ENCODE measurements around the gene HESX1.

Gene HESX1

DNA sequence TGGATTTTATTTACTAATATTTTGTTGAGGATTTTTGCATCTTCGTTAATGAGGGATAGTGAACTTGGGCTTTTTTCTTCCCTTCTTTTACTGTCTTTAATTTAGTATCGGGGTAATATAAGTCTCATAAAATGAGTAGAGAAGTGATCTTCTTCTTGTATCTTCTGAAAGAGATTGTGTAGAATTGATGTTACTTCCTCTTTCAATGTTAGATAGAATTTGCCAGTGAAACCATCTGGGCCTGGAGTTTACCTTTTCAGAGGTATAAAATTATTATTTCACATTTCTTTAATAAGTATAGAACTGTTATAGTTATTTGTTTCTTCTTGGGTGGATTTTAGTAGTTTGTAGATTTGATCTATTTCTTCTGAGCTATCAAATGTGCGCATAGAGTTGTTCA lies 7.8 kb downstream of the HESX1 start:
- no peak overlapping the region for H3K27ac ChIP-seq (ENCODE audit: low read depth, low read length)
- no peak overlapping the region for H3K9ac ChIP-seq (ENCODE audit: low read length)
- H3K36me3 ChIP-seq (ENCODE audit: control insufficient read depth, insufficient read depth, low read length) = no peaks in the 10 kb centered on the region
- H3K27me3 ChIP-seq (ENCODE audit: control insufficient read depth, insufficient read depth, low read length) = no peaks in the 10 kb centered on the region
- no peak overlapping the region for H3K4me3 ChIP-seq (ENCODE audit: low read length)
- no peaks in the 10 kb centered on the region for H3K4me1 ChIP-seq (ENCODE audit: control insufficient read depth, insufficient read depth, low read length)

DNA sequence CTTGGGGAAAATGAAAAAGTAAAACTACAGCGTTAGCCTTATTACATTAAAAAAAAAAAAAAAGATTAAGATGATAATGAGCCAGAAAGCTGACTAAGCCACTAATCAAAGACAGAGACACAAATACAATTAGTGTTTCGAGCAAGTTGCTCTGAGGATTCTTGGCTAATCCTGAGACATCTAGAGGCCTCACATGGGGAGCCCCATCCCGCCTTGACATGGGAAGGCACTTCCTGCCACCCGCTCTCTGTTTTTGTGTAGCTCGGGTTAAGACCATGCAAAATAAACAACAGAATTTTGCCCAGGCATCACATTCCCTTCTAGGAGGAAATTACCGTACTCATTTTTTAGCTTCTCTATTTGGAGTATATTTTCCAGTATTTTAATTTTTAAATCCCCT lies 15.3 kb downstream of the HESX1 start:
- Histone ChIP-seq H3K4me3 (ENCODE audit: low read length) (no peak overlapping the region), H3K27ac (ENCODE audit: low read depth, low read length) (no peak overlapping the region), H3K27me3 (ENCODE audit: control insufficient read depth, insufficient read depth, low read length) (no peaks in the 10 kb centered on the region), H3K36me3 (ENCODE audit: control insufficient read depth, insufficient read depth, low read length) (no peaks in the 10 kb centered on the region), H3K4me1 (ENCODE audit: control insufficient read depth, insufficient read depth, low read length) (no peaks in the 10 kb centered on the region), H3K9ac (ENCODE audit: low read length) (no peak overlapping the region)

GRCh38 chr3:57179580-57180410 lies 20.0 kb downstream of the HESX1 start:
- no peak overlapping the region for H3K9ac ChIP-seq (ENCODE audit: low read length)
- H3K36me3 ChIP-seq (ENCODE audit: control insufficient read depth, insufficient read depth, low read length) = no peaks in the 10 kb centered on the region
- H3K4me3 ChIP-seq (ENCODE audit: low read length) = no peak overlapping the region
- no peaks in the 10 kb centered on the region for H3K27me3 ChIP-seq (ENCODE audit: control insufficient read depth, insufficient read depth, low read length)
- no peaks in the 10 kb centered on the region for H3K4me1 ChIP-seq (ENCODE audit: control insufficient read depth, insufficient read depth, low read length)
- H3K27ac ChIP-seq (ENCODE audit: low read depth, low read length) = no peak overlapping the region

DNA sequence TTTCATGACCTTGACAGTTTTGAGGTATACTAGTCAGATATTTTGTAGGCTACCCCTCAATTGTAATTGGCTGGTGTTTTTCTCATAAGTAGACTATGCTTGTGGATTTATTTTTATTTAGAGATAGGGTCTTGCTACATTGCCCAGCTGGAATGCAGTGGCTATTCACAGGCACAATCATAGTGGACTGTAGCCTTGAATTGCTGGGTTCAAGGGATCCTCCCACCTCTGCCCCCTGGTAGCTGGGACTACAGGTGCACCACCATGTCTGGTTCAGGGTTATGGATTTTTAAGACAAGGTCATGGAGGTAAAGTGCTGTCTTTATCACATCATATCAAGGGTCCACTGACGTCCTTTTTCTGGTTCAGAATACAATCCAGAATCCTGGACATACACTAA lies 23.7 kb downstream of the HESX1 start:
- no peaks in the 10 kb centered on the region for H3K27me3 ChIP-seq (ENCODE audit: control insufficient read depth, insufficient read depth, low read length)
- H3K4me1 ChIP-seq (ENCODE audit: control insufficient read depth, insufficient read depth, low read length) = no peaks in the 10 kb centered on the region
- no peak overlapping the region for H3K4me3 ChIP-seq (ENCODE audit: low read length)
- no peak overlapping the region for H3K27ac ChIP-seq (ENCODE audit: low read depth, low read length)
- H3K9ac ChIP-seq (ENCODE audit: low read length) = no peak overlapping the region
- no peaks in the 10 kb centered on the region for H3K36me3 ChIP-seq (ENCODE audit: control insufficient read depth, insufficient read depth, low read length)

GRCh38 chr3:57173687-57174086 lies 26.1 kb downstream of the HESX1 start:
- no peak overlapping the region for H3K9ac ChIP-seq (ENCODE audit: low read length)
- H3K36me3 ChIP-seq (ENCODE audit: control insufficient read depth, insufficient read depth, low read length) = no peaks in the 10 kb centered on the region
- no peaks in the 10 kb centered on the region for H3K27me3 ChIP-seq (ENCODE audit: control insufficient read depth, insufficient read depth, low read length)
- no peak overlapping the region for H3K4me3 ChIP-seq (ENCODE audit: low read length)
- H3K4me1 ChIP-seq (ENCODE audit: control insufficient read depth, insufficient read depth, low read length) = no peaks in the 10 kb centered on the region
- no peak overlapping the region for H3K27ac ChIP-seq (ENCODE audit: low read depth, low read length)

DNA sequence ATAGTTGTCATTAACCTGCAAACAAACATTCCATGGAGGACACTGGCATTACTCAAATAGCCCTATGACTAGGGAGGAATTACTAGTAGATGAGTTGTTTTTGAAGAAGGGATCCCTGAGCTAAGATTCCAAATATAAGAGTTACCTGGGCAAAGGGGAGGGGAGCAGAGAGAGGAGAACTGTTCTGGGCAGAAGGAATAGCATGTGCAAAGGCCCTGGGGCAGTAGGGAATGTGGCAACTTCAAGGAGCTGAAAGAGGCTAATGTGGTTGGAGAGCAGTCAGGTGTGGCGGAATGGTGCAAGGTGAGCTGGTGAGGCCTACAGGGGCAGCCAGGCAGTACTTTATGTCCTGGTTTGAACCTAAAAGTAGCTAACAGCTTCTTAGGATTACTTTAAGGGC lies 28.8 kb downstream of the HESX1 start:
- H3K27me3 ChIP-seq (ENCODE audit: control insufficient read depth, insufficient read depth, low read length) = no peaks in the 10 kb centered on the region
- H3K4me3 ChIP-seq (ENCODE audit: low read length) = no peak overlapping the region
- H3K36me3 ChIP-seq (ENCODE audit: control insufficient read depth, insufficient read depth, low read length) = no peaks in the 10 kb centered on the region
- no peak overlapping the region for H3K27ac ChIP-seq (ENCODE audit: low read depth, low read length)
- no peak overlapping the region for H3K9ac ChIP-seq (ENCODE audit: low read length)
- no peaks in the 10 kb centered on the region for H3K4me1 ChIP-seq (ENCODE audit: control insufficient read depth, insufficient read depth, low read length)

DNA sequence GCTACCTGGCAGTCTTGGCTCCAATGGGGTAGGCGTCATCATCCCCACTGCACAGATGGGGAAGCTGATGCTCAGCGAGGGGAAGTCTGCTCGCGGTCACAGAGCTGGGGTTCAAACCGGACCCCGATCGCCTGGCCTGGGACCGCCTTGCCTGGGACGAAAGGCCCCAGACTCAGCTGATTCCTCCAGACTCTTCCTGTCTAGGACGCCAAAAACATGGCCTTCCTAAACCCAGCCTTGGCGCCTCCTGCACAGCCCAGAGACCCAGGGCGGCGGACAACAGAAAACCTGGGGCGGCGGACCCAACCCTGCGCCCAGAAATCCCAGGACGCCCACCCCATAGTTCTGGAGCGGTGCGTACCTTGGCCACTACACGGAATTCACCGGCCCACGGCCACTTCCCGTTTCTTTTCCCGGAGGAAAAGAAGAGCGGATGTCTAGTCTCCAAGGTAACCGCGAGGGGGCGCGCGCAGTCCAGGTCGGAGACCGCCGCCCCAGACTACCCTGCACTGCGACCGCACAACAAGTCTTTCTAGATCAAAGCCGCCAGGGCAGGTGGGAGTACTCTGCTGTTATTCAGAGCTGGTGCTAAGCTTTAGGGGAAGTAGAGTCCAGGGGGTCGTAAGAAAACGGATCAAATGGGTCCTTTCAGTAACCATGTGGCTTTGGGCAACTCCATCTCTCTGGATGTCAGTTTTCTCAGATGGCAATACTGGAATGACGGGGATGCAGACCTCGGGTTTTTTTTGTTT lies 29.7 kb downstream of the HESX1 start:
- Histone ChIP-seq H3K4me3 (ENCODE audit: low read length) (peak overlapping the region; percentile 69), H3K9ac (ENCODE audit: low read length) (no peak overlapping the region), H3K36me3 (ENCODE audit: control insufficient read depth, insufficient read depth, low read length) (no peaks in the 10 kb centered on the region), H3K27me3 (ENCODE audit: control insufficient read depth, insufficient read depth, low read length) (no peaks in the 10 kb centered on the region), H3K27ac (ENCODE audit: low read depth, low read length) (no peak overlapping the region), H3K4me1 (ENCODE audit: control insufficient read depth, insufficient read depth, low read length) (no peaks in the 10 kb centered on the region)

- Histone ChIP-seq H3K36me3 (ENCODE audit: control insufficient read depth, insufficient read depth, low read length) (no peaks in the 10 kb centered on the region), H3K27me3 (ENCODE audit: control insufficient read depth, insufficient read depth, low read length) (peaks cover 2% of the 10 kb centered on the region), H3K4me1 (ENCODE audit: control insufficient read depth, insufficient read depth, low read length) (no peaks in the 10 kb centered on the region), H3K27ac (ENCODE audit: low read depth, low read length) (no peak overlapping the region), H3K9ac (ENCODE audit: low read length) (no peak overlapping the region), H3K4me3 (ENCODE audit: low read length) (no peak overlapping the region)
These were observed 30.7 kb downstream of the HESX1 start for GRCh38 chr3:57169108-57169507.

- Histone ChIP-seq H3K36me3 (ENCODE audit: control insufficient read depth, insufficient read depth, low read length) (no peaks in the 10 kb centered on the region), H3K27ac (ENCODE audit: low read depth, low read length) (no peak overlapping the region), H3K4me1 (ENCODE audit: control insufficient read depth, insufficient read depth, low read length) (peaks cover 4% of the 10 kb centered on the region), H3K9ac (ENCODE audit: low read length) (no peak overlapping the region), H3K27me3 (ENCODE audit: control insufficient read depth, insufficient read depth, low read length) (peaks cover 2% of the 10 kb centered on the region), H3K4me3 (ENCODE audit: low read length) (no peak overlapping the region)
These were observed 31.6 kb downstream of the HESX1 start for GRCh38 chr3:57168151-57168550.

DNA sequence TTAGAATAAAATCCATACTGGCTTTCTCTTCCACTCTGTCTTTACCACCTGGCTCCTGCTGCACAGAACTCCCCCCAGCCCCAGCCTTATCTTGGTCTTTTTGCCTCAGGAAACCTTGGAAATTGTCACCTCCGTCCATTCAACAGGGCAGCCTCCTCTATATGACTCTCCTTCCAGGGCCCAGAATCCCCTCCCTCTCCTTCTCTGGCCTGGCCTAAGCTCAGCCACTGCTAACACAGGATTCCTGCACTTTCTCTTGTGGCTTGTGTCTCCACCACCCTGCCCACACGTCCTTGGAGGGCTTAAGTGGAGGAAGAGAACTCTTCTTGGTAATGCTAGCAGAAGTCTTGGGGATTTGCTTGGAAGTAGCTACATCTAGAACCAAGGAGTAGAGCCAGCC lies 33.1 kb downstream of the HESX1 start:
- Histone ChIP-seq H3K27ac (ENCODE audit: low read depth, low read length) (no peak overlapping the region), H3K9ac (ENCODE audit: low read length) (no peak overlapping the region), H3K4me1 (ENCODE audit: control insufficient read depth, insufficient read depth, low read length) (peaks cover 9% of the 10 kb centered on the region), H3K4me3 (ENCODE audit: low read length) (no peak overlapping the region), H3K27me3 (ENCODE audit: control insufficient read depth, insufficient read depth, low read length) (peaks cover 5% of the 10 kb centered on the region), H3K36me3 (ENCODE audit: control insufficient read depth, insufficient read depth, low read length) (no peaks in the 10 kb centered on the region)

DNA sequence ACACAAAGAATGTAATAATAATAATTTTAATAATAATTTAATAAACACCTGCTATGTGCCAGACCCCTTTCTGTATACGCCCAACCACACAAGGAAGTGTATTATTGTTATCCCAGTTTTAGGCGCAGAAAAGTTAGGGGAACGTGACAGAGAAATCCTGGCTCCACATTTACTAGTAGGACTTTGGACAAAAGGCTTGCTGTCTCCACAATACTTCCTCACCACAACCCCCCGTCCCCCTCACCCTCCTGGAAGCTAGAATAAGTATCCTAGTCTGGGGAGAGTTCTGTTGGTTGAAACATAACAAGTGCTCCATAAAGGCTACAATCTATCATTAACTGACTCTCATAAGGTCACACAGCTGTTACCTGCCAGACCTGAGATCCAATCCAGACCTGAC lies 34.1 kb downstream of the HESX1 start:
- no peaks in the 10 kb centered on the region for H3K36me3 ChIP-seq (ENCODE audit: control insufficient read depth, insufficient read depth, low read length)
- no peak overlapping the region for H3K9ac ChIP-seq (ENCODE audit: low read length)
- H3K4me3 ChIP-seq (ENCODE audit: low read length) = no peak overlapping the region
- H3K27ac ChIP-seq (ENCODE audit: low read depth, low read length) = no peak overlapping the region
- peaks cover 12% of the 10 kb centered on the region for H3K4me1 ChIP-seq (ENCODE audit: control insufficient read depth, insufficient read depth, low read length)
- peaks cover 5% of the 10 kb centered on the region for H3K27me3 ChIP-seq (ENCODE audit: control insufficient read depth, insufficient read depth, low read length)

GRCh38 chr3:57164657-57165573 lies 34.9 kb downstream of the HESX1 start, which contains the start of gene IL17RD:
IL17RD (minus strand) TSS chr3:57165353; CDS start chr3:57165286, 67 bp downstream.
- H3K27me3 ChIP-seq (ENCODE audit: control insufficient read depth, insufficient read depth, low read length) = peaks cover 5% of the 10 kb centered on the region
- no peaks in the 10 kb centered on the region for H3K36me3 ChIP-seq (ENCODE audit: control insufficient read depth, insufficient read depth, low read length)
- peaks cover 17% of the 10 kb centered on the region for H3K4me1 ChIP-seq (ENCODE audit: control insufficient read depth, insufficient read depth, low read length)
- peak within 1 kb of the TSS; percentile 78 for H3K4me3 ChIP-seq (ENCODE audit: low read length)
- H3K27ac ChIP-seq (ENCODE audit: low read depth, low read length) = peak within 1 kb of the TSS; percentile 75
- peak within 1 kb of the TSS; percentile 28 for H3K9ac ChIP-seq (ENCODE audit: low read length)
